ENCODE results near the gene ROPN1B.

- TF ChIP-seq POLR2A (IDR thresholded peaks at IDR 0.05), result no peak
- TF ChIP-seq, protein P1, sequence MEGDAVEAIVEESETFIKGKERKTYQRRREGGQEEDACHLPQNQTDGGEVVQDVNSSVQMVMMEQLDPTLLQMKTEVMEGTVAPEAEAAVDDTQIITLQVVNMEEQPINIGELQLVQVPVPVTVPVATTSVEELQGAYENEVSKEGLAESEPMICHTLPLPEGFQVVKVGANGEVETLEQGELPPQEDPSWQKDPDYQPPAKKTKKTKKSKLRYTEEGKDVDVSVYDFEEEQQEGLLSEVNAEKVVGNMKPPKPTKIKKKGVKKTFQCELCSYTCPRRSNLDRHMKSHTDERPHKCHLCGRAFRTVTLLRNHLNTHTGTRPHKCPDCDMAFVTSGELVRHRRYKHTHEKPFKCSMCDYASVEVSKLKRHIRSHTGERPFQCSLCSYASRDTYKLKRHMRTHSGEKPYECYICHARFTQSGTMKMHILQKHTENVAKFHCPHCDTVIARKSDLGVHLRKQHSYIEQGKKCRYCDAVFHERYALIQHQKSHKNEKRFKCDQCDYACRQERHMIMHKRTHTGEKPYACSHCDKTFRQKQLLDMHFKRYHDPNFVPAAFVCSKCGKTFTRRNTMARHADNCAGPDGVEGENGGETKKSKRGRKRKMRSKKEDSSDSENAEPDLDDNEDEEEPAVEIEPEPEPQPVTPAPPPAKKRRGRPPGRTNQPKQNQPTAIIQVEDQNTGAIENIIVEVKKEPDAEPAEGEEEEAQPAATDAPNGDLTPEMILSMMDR (IDR thresholded peaks at IDR 0.05), result no peak
Observed at GRCh38 chr3:126017362-126017761, 48.4 kb downstream of the ROPN1B start.

Data from esophagus squamous epithelium (tissue), 4 donors.